DND-41 (cell line): ENCODE results near the gene CCDC110.

ENCODE experiments used
- ATAC-seq: fragments of 200-7000 bp; cut with Tn5 transposase; 3 replicates; pipeline ENCODE4 v1.9.1; 2021; ENCODE audit warnings: low read depth; ENCODE audit not compliant: insufficient read depth
- DNase-seq: peaks from one replicate; pipeline ENCODE4 v3.0.0-alpha.2; 2020
- H2AFZ ChIP-seq: 2 replicates; pipeline ENCODE4 v1.6.0; 2012; ENCODE audit warnings: low read depth, low read length
- H3K27ac ChIP-seq: 2 replicates; pipeline ENCODE4 v1.5.1; 2012; ENCODE audit warnings: low read length, inconsistent platforms
- H3K27me3 ChIP-seq: fragments of 200-600 bp; sonication (generic); 2 replicates; pipeline ENCODE4 v1.6.0; 2012; ENCODE audit warnings: low read length, mild to moderate bottlenecking, inconsistent platforms; ENCODE audit not compliant: insufficient read depth, poor library complexity
- H3K36me3 ChIP-seq: 2 replicates; pipeline ENCODE4 v1.5.1; 2012; ENCODE audit warnings: low read length, inconsistent platforms; ENCODE audit not compliant: insufficient read depth
- H3K4me1 ChIP-seq: 2 replicates; pipeline ENCODE4 v1.5.1; 2012; ENCODE audit warnings: mild to moderate bottlenecking, low read length; ENCODE audit not compliant: insufficient read depth
- H3K4me2 ChIP-seq: 2 replicates; pipeline ENCODE4 v1.6.0; 2012; ENCODE audit warnings: mild to moderate bottlenecking, moderate library complexity, low read length, inconsistent platforms; ENCODE audit not compliant: insufficient read depth
- H3K4me3 ChIP-seq, 2 experiments: fragments of 200-600 bp in 1 of 2; shearing (Covaris generic) in 1 of 2; 2 replicates each; pipeline ENCODE4 v1.5.1; 2012 to 2016; ENCODE audit warnings: inconsistent platforms in 2 of 2, low read length in 2 of 2, mild to moderate bottlenecking in 2 of 2, low read depth in 1 of 2, moderate library complexity in 1 of 2
- H3K79me2 ChIP-seq: 2 replicates; pipeline ENCODE4 v1.6.0; 2012; ENCODE audit warnings: low read length, inconsistent platforms; ENCODE audit not compliant: insufficient read depth
- H3K9ac ChIP-seq: 2 replicates; pipeline ENCODE4 v1.6.0; 2012; ENCODE audit warnings: low read depth, mild to moderate bottlenecking, inconsistent platforms, low read length, moderate library complexity
- H3K9me3 ChIP-seq: 2 replicates; pipeline ENCODE4 v1.5.1; 2012; ENCODE audit warnings: low read length, moderate library complexity, mild to moderate bottlenecking, inconsistent platforms; ENCODE audit not compliant: insufficient read depth, severe bottlenecking
- H4K20me1 ChIP-seq: 2 replicates; pipeline ENCODE4 v1.6.0; 2012; ENCODE audit warnings: low read length; ENCODE audit not compliant: insufficient read depth
- EZH2 ChIP-seq: IDR thresholded peaks from 3 replicates; pipeline ENCODE4 v1.6.1; 2012; ENCODE audit warnings: borderline replicate concordance, low read depth, mild to moderate bottlenecking, moderate library complexity, low read length, inconsistent platforms; ENCODE audit not compliant: severe bottlenecking
- TF ChIP-seq, protein P1 (sequence below): IDR thresholded peaks from 2 replicates; pipeline ENCODE4 v1.5.1; 2012; ENCODE audit warnings: borderline replicate concordance, low read length, moderate library complexity, mild to moderate bottlenecking; ENCODE audit not compliant: poor library complexity, severe bottlenecking; ENCODE audit errors: extremely low read depth

CCDC110 gene

DNA sequence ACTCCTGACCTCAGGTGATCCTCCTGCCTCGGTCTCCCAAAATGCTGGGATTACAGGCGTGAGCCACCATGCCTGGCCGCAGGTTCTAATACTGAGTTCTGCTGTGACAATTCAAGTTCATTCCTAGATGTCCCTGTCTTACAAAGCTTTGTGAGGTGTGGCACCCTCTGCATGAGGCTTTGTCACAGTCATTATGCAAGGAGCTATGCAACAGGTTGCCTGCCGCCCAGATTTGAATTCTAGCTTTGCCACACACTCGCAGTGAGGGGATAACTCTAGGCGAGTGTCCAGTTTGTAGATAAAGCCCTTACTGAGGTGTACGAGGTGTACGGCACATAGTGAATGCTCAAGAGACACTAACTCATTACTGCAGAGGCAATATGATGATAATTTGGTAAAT is 3.5 kb downstream of the CCDC110 start:
- H3K4me3 ChIP-seq: no peak overlapping the region
- no peaks in the 10 kb centered on the region for H3K79me2 ChIP-seq
- ATAC-seq (no peak), DNase-seq (no peak)
- no peaks in the 10 kb centered on the region for H3K9me3 ChIP-seq
- H4K20me1 ChIP-seq: no peaks in the 10 kb centered on the region
- H2AFZ ChIP-seq: no peak overlapping the region
- no peak overlapping the region for H3K4me2 ChIP-seq
- H3K9ac ChIP-seq: no peak overlapping the region
- TF ChIP-seq EZH2: no peak
- TF ChIP-seq, protein P1, sequence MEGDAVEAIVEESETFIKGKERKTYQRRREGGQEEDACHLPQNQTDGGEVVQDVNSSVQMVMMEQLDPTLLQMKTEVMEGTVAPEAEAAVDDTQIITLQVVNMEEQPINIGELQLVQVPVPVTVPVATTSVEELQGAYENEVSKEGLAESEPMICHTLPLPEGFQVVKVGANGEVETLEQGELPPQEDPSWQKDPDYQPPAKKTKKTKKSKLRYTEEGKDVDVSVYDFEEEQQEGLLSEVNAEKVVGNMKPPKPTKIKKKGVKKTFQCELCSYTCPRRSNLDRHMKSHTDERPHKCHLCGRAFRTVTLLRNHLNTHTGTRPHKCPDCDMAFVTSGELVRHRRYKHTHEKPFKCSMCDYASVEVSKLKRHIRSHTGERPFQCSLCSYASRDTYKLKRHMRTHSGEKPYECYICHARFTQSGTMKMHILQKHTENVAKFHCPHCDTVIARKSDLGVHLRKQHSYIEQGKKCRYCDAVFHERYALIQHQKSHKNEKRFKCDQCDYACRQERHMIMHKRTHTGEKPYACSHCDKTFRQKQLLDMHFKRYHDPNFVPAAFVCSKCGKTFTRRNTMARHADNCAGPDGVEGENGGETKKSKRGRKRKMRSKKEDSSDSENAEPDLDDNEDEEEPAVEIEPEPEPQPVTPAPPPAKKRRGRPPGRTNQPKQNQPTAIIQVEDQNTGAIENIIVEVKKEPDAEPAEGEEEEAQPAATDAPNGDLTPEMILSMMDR: no peak
- H3K4me1 ChIP-seq: no peaks in the 10 kb centered on the region
- no peak overlapping the region for H3K27ac ChIP-seq
- no peaks in the 10 kb centered on the region for H3K36me3 ChIP-seq
- peaks cover 6% of the 10 kb centered on the region for H3K27me3 ChIP-seq

DNA sequence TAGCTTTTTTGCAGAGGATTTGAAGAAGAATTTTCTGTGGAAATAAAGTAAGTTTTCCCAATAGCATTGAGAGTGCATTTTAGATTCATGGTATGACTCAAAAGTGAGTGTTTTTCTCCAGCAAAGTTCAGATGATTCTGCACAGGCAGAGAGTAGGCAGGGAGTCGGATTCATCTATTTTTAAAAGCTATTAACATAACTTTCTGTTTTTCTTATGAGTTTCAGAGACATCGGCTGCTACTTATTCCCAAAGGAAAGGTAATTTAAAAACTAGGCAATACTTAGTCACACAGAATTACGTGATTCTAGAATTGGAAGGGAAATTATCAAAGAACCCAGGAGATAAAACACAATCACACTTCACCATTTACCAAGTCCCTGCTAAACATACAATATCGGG is 4.4 kb downstream of the CCDC110 start:
- DNase-seq (no peak), ATAC-seq (no peak)
- Histone ChIP-seq H3K36me3 (no peaks in the 10 kb centered on the region), H3K79me2 (no peaks in the 10 kb centered on the region), H3K4me1 (no peaks in the 10 kb centered on the region), H3K4me3 (no peak overlapping the region), H3K9ac (no peak overlapping the region), H3K27me3 (peaks cover 6% of the 10 kb centered on the region), H3K4me2 (no peak overlapping the region), H3K27ac (no peak overlapping the region), H4K20me1 (no peaks in the 10 kb centered on the region), H2AFZ (no peak overlapping the region), H3K9me3 (no peaks in the 10 kb centered on the region)
- TF ChIP-seq, protein P1: no peak
- no peak for TF ChIP-seq EZH2

DNA sequence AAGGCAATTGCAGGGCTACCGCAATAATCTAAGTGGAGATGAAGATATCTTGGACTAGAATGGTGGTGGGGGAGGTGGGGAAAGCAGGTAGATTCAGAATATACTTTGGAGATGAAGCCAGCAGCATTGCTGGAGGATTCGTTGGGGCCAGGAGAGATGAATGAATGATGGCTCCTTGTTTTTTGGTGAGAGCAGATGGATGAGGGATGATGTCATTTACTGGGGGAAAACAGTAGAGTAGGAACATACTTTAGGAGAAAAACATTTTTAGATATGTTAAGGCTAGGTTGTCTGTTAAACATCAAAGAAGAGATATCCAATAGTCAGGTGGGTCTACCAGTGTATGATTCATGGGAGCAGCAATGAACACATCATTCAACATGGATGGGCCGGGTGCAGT is 5.8 kb downstream of the CCDC110 start:
- peaks cover 6% of the 10 kb centered on the region for H3K27me3 ChIP-seq
- no peak for TF ChIP-seq EZH2
- TF ChIP-seq, protein P1: no peak
- H4K20me1 ChIP-seq: no peaks in the 10 kb centered on the region
- no peaks in the 10 kb centered on the region for H3K9me3 ChIP-seq
- no peak overlapping the region for H3K9ac ChIP-seq
- ATAC-seq (no peak), DNase-seq (no peak)
- H3K4me1 ChIP-seq: no peaks in the 10 kb centered on the region
- no peak overlapping the region for H3K4me2 ChIP-seq
- no peaks in the 10 kb centered on the region for H3K36me3 ChIP-seq
- no peak overlapping the region for H3K27ac ChIP-seq
- H3K79me2 ChIP-seq: no peaks in the 10 kb centered on the region
- no peak overlapping the region for H3K4me3 ChIP-seq
- no peak overlapping the region for H2AFZ ChIP-seq

DNA sequence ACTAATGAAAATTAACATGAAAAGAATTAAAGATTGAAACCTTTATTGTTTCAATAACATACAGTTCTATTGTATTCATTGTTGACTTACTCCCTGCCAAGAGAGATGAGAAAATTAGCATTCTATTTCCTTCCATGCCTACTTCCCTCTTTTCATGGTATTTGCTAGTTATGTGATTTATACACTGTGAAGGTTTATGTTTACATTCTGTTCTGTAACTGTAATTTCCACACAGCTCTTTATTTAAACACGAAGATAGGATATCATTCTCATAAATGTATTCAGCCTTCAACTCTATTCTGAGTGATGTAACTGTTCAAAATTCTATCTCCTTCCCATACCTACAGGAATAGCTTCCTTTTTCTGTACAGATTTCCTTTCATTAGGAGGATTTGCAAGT is 6.6 kb downstream of the CCDC110 start:
- H3K27ac ChIP-seq: no peak overlapping the region
- H3K4me2 ChIP-seq: no peak overlapping the region
- peaks cover 6% of the 10 kb centered on the region for H3K27me3 ChIP-seq
- H3K36me3 ChIP-seq: no peaks in the 10 kb centered on the region
- H3K4me1 ChIP-seq: no peaks in the 10 kb centered on the region
- ATAC-seq: no peak
- H3K9me3 ChIP-seq: no peaks in the 10 kb centered on the region
- H4K20me1 ChIP-seq: no peaks in the 10 kb centered on the region
- H3K9ac ChIP-seq: no peak overlapping the region
- no peak overlapping the region for H2AFZ ChIP-seq
- TF ChIP-seq, protein P1: no peak
- TF ChIP-seq EZH2: no peak
- H3K4me3 ChIP-seq: no peak overlapping the region
- DNase-seq: no peak
- H3K79me2 ChIP-seq: no peaks in the 10 kb centered on the region
